ENCODE results near the gene BRD1.

DNA sequence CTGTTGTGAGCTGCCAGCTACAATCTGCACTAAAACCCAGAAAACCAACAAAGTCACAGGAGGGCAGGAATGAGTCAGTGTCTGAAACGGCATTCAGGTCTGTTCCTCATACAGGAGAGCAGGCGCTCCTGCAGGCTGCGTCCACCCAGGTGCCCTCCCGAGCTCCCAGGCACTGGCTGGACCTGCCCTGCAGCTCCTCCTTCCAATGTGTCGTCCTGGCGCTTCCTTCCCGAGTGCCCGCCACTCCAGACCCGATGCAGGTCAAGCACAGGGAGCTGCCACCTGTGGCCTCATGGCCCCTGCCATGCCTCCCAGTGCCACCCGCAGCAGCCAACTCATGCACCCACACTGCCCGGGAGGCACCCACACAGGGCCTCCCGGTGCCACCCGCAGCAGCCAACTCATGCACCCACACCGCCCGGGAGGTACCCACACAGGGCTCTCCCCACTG is 12.0 kb downstream of the BRD1 start:
- TF ChIP-seq, protein P1, sequence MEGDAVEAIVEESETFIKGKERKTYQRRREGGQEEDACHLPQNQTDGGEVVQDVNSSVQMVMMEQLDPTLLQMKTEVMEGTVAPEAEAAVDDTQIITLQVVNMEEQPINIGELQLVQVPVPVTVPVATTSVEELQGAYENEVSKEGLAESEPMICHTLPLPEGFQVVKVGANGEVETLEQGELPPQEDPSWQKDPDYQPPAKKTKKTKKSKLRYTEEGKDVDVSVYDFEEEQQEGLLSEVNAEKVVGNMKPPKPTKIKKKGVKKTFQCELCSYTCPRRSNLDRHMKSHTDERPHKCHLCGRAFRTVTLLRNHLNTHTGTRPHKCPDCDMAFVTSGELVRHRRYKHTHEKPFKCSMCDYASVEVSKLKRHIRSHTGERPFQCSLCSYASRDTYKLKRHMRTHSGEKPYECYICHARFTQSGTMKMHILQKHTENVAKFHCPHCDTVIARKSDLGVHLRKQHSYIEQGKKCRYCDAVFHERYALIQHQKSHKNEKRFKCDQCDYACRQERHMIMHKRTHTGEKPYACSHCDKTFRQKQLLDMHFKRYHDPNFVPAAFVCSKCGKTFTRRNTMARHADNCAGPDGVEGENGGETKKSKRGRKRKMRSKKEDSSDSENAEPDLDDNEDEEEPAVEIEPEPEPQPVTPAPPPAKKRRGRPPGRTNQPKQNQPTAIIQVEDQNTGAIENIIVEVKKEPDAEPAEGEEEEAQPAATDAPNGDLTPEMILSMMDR (IDR thresholded peaks at IDR 0.05) = no peak
- TF ChIP-seq POLR2A (IDR thresholded peaks at IDR 0.05) = no peak
